Left hindlimb (tissue), 1 donor: Measurements from ENCODE around the gene TRAPPC3.

ENCODE experiments used
- DNase-seq: peaks from one replicate; pipeline ENCODE4 v3.0.0-alpha.2; 2018

The TRAPPC3 gene

GRCh38 chr1:36151134-36151844, 2.0 kb upstream of the TRAPPC3 start:
- DNase-seq: no peak

- peak; percentile 93 for DNase-seq
Measured at GRCh38 chr1:36150296-36151133, 1.2 kb upstream of the TRAPPC3 start.

GRCh38 chr1:36149973-36150295, 648 bp upstream of the TRAPPC3 start:
- no peak for DNase-seq

GRCh38 chr1:36148821-36149236, 457 bp downstream of the TRAPPC3 start:
- DNase-seq: peak; percentile 66

- DNase-seq: no peak
Measured at GRCh38 chr1:36144413-36144812, 4.9 kb downstream of the TRAPPC3 start.

- DNase-seq: no peak
Measured at GRCh38 chr1:36143424-36143823, 5.9 kb downstream of the TRAPPC3 start.

GRCh38 chr1:36142121-36142520, 7.2 kb downstream of the TRAPPC3 start:
- DNase-seq: no peak

- DNase-seq: no peak
Measured at GRCh38 chr1:36139521-36139920, 9.8 kb downstream of the TRAPPC3 start.

- no peak for DNase-seq
Measured at GRCh38 chr1:36137776-36138175, 11.5 kb downstream of the TRAPPC3 start.

GRCh38 chr1:36137226-36137625, 12.1 kb downstream of the TRAPPC3 start:
- DNase-seq: no peak

GRCh38 chr1:36136535-36136934, 12.8 kb downstream of the TRAPPC3 start:
- DNase-seq: no peak

GRCh38 chr1:36135796-36136195, 13.5 kb downstream of the TRAPPC3 start:
- DNase-seq: no peak

- no peak for DNase-seq
Measured at GRCh38 chr1:36135330-36135667, 14.0 kb downstream of the TRAPPC3 start.

- peak; percentile 81 for DNase-seq
Measured at GRCh38 chr1:36134505-36135329, 14.6 kb downstream of the TRAPPC3 start.

GRCh38 chr1:36134031-36134430, 15.3 kb downstream of the TRAPPC3 start:
- peak; percentile 77 for DNase-seq

GRCh38 chr1:36133484-36133883, 15.8 kb downstream of the TRAPPC3 start:
- peak; percentile 86 for DNase-seq

GRCh38 chr1:36132029-36132428, 17.3 kb downstream of the TRAPPC3 start:
- no peak for DNase-seq

GRCh38 chr1:36128905-36129206, 20.4 kb downstream of the TRAPPC3 start:
- DNase-seq: no peak

- no peak for DNase-seq
Measured at GRCh38 chr1:36128126-36128904, 21.0 kb downstream of the TRAPPC3 start.

GRCh38 chr1:36126797-36127500, 22.3 kb downstream of the TRAPPC3 start:
- DNase-seq: no peak

- DNase-seq: no peak
Measured at GRCh38 chr1:36126005-36126716, 23.1 kb downstream of the TRAPPC3 start.
